Osteoblast (primary cell): ENCODE results near the gene SYT6. TPM values are rescaled to one million over a fixed set of nuclear protein-coding genes. Genes with fewer than 3 reads are reported as not detected.

Experiments
- DNase-seq: peaks from one replicate; pipeline ENCODE4 v3.0.0; 2011; ENCODE audit warnings: low spot score, mixed read lengths; ENCODE audit not compliant: insufficient read length; ENCODE audit errors: missing footprints
- H2AFZ ChIP-seq: 2 replicates; pipeline ENCODE4 v1.6.0; 2011; ENCODE audit warnings: mild to moderate bottlenecking, low read length
- H3K27ac ChIP-seq: 2 replicates; pipeline ENCODE4 v1.5.1; 2011; ENCODE audit warnings: mild to moderate bottlenecking, low read depth, low read length, moderate library complexity
- H3K27me3 ChIP-seq: 2 replicates; pipeline ENCODE4 v1.6.0; 2012; ENCODE audit warnings: mild to moderate bottlenecking, control low read depth, inconsistent platforms, low read length, moderate library complexity; ENCODE audit not compliant: insufficient read depth
- H3K36me3 ChIP-seq: 2 replicates; pipeline ENCODE4 v1.5.1; 2011; ENCODE audit warnings: mild to moderate bottlenecking, low read length, control low read depth, moderate library complexity; ENCODE audit not compliant: insufficient read depth
- H3K4me1 ChIP-seq: 2 replicates; pipeline ENCODE4 v1.5.1; 2011; ENCODE audit warnings: mild to moderate bottlenecking, low read length, control low read depth, moderate library complexity; ENCODE audit not compliant: insufficient read depth
- H3K4me2 ChIP-seq: 2 replicates; pipeline ENCODE4 v1.6.0; 2011; ENCODE audit warnings: mild to moderate bottlenecking, low read length; ENCODE audit not compliant: insufficient read depth
- H3K4me3 ChIP-seq: fragments of 200-600 bp; sonication (generic); 3 replicates; pipeline ENCODE4 v1.5.1; 2012; ENCODE audit warnings: mild to moderate bottlenecking, low read length, inconsistent platforms; ENCODE audit not compliant: insufficient read depth
- H3K79me2 ChIP-seq: 2 replicates; pipeline ENCODE4 v1.6.0; 2012; ENCODE audit warnings: mild to moderate bottlenecking, low read length, control low read depth, inconsistent platforms; ENCODE audit not compliant: insufficient read depth
- H3K9me3 ChIP-seq: 2 replicates; pipeline ENCODE4 v1.5.1; 2011; ENCODE audit warnings: low read depth, low read length, control low read depth
- H4K20me1 ChIP-seq: 2 replicates; pipeline ENCODE4 v1.6.0; 2012; ENCODE audit warnings: mild to moderate bottlenecking, low read length, control low read depth; ENCODE audit not compliant: insufficient read depth
- CTCF ChIP-seq: IDR thresholded peaks from 2 replicates; pipeline ENCODE4 v1.5.1; 2011; ENCODE audit warnings: mild to moderate bottlenecking, low read depth, low read length, moderate library complexity; ENCODE audit errors: extremely low read depth
- total RNA-seq: library from RNA; depleted of rRNA; stranded (reverse); fragments of >200 nt; gene quantifications from 2 replicates; pipeline ENCODE4 v1.2.3, GENCODE V29; 2012

The SYT6 gene
- total RNA-seq, 1 donor, result 0.36 TPM

- Histone ChIP-seq H4K20me1 (no peaks in the 10 kb centered on the region), H3K27me3 (peaks cover 20% of the 10 kb centered on the region), H3K79me2 (no peaks in the 10 kb centered on the region), H3K27ac (no peak overlapping the region), H2AFZ (no peak overlapping the region), H3K4me3 (no peak overlapping the region), H3K4me2 (no peak overlapping the region), H3K9me3 (no peaks in the 10 kb centered on the region), H3K36me3 (no peaks in the 10 kb centered on the region), H3K4me1 (no peaks in the 10 kb centered on the region)
- no peak for DNase-seq
- no peak for TF ChIP-seq CTCF
Measured at GRCh38 chr1:114040273-114041015, 113.2 kb downstream of the SYT6 start.

Other genes starting within 250 kb of the SYT6 start
- gene AP4B1, start 249.1 kb downstream of the SYT6 start, total RNA-seq, result 14.1 and 15.9 TPM in 2 replicates
- 3.6 and 4.7 TPM in 2 replicates for gene DCLRE1B, start 248.5 kb downstream of the SYT6 start, total RNA-seq
- 22.7 and 23.9 TPM in 2 replicates for gene HIPK1, start 224.5 kb downstream of the SYT6 start, total RNA-seq
- gene OLFML3, start 174.4 kb downstream of the SYT6 start, total RNA-seq, result 359 and 418 TPM in 2 replicates